K562 (cell line): ENCODE measurements around the gene USP32. TPM values are rescaled to one million over a fixed set of nuclear protein-coding genes. Genes with fewer than 3 reads are reported as not detected.

ENCODE experiments used
- ATAC-seq: fragments of 200-7000 bp; cut with Tn5 transposase; 3 replicates; pipeline ENCODE4 v1.9.1; 2020; ENCODE audit warnings: moderate library complexity
- BruUV-seq: library from RNA; stranded (reverse); fragments of 400-500 nt; replicated peaks from 2 replicates; lab custom pipeline; 2021; lab: Mats Ljungman, UMichigan
- CTCF ChIA-PET: fragments of 300-600 bp; formaldehyde crosslinking; extraction: SDS; loops from one replicate; lab custom pipeline; 2021; ENCODE audit warnings: low intra/inter-chr PET ratio; lab: Yijun Ruan, JAX
- POLR2A ChIA-PET: fragments of 300-600, 350-650 bp; sonication (Branson Sonifier 250); formaldehyde crosslinking; extraction: SDS; loops from one replicate; lab custom pipeline; 2021; ENCODE audit warnings: antibody characterized with exemption, inconsistent platforms; lab: Yijun Ruan, JAX
- DNase-seq, 4 experiments: peaks; one replicate each; pipeline versions ENCODE4 v3.0.0 to v3.0.0-alpha.2; 2011 to 2018; ENCODE audit warnings: low spot score in 3 of 4, mixed read lengths in 3 of 4; ENCODE audit errors: extremely low read depth in 1 of 4
- FAIRE-seq: peaks from 2 replicates; lab custom pipeline; 2011; peaks lifted over from hg19 to GRCh38; lab: Jason Lieb, UNC
- H2AFZ ChIP-seq: 2 replicates; pipeline ENCODE4 v1.6.0; 2011; ENCODE audit warnings: low read depth, low read length, control low read depth, inconsistent platforms
- H3K27ac ChIP-seq: fragments of 200-600 bp; 3 replicates; pipeline ENCODE4 v1.8.0; 2011; ENCODE audit warnings: low read depth, mild to moderate bottlenecking, control low read depth, inconsistent platforms, low read length, moderate library complexity, mixed read lengths; ENCODE audit errors: extremely low read depth
- H3K27me3 ChIP-seq, 2 experiments: fragments of 300-600 bp in 1 of 2; 2 replicates in 1 of 2; 3 replicates in 1 of 2; pipeline versions ENCODE4 v1.6.0 to v1.8.0; 2011; ENCODE audit warnings: inconsistent platforms in 2 of 2, low read length in 2 of 2, mild to moderate bottlenecking in 1 of 2, mixed read lengths in 1 of 2, moderate library complexity in 1 of 2; ENCODE audit not compliant: control insufficient read depth in 2 of 2, insufficient read depth in 2 of 2
- H3K36me3 ChIP-seq: fragments of 300-600 bp; 3 replicates; pipeline ENCODE4 v1.8.0; 2011; ENCODE audit warnings: mild to moderate bottlenecking, low read length, inconsistent platforms; ENCODE audit not compliant: control insufficient read depth, insufficient read depth
- H3K4me1 ChIP-seq, 2 experiments: fragments of 200-600 bp in 1 of 2; replicated peaks in 1 of 2; 2 replicates in 1 of 2; 3 replicates in 1 of 2; pipeline versions ENCODE4 v1.5.1 to v1.8.0; 2011; ENCODE audit warnings: inconsistent platforms in 2 of 2, low read length in 2 of 2, mild to moderate bottlenecking in 1 of 2, mixed read lengths in 1 of 2, moderate library complexity in 1 of 2; ENCODE audit not compliant: control insufficient read depth in 2 of 2, insufficient read depth in 2 of 2
- H3K4me2 ChIP-seq: 2 replicates; pipeline ENCODE4 v1.6.1; 2011; ENCODE audit warnings: low read length, control low read depth, inconsistent platforms, mixed read lengths; ENCODE audit not compliant: insufficient read depth
- H3K4me3 ChIP-seq: fragments of 200-600 bp; sonication (generic), shearing (Covaris generic); 2 replicates; pipeline ENCODE4 v1.5.1; 2016; ENCODE audit warnings: control low read depth, inconsistent platforms
- H3K79me2 ChIP-seq: fragments of 200-600 bp; 3 replicates; pipeline ENCODE4 v1.8.0; 2011; ENCODE audit warnings: low read length, inconsistent platforms; ENCODE audit not compliant: control insufficient read depth, insufficient read depth
- H3K9ac ChIP-seq, 2 experiments: 2 replicates each; pipeline versions ENCODE4 v1.6.0 to v1.6.1; 2011; ENCODE audit warnings: low read depth in 2 of 2, low read length in 2 of 2, control low read depth in 1 of 2, inconsistent platforms in 1 of 2, mild to moderate bottlenecking in 1 of 2, mixed read lengths in 1 of 2; ENCODE audit not compliant: insufficient read depth in 1 of 2
- H3K9me1 ChIP-seq: one replicate; pipeline ENCODE4 v1.6.0; 2011; ENCODE audit warnings: inconsistent platforms, mild to moderate bottlenecking, low read length, moderate library complexity; ENCODE audit not compliant: control insufficient read depth, insufficient read depth
- H3K9me3 ChIP-seq: replicated peaks from 2 replicates; pipeline ENCODE4 v1.5.1; 2011; ENCODE audit warnings: low read depth, low read length, inconsistent platforms; ENCODE audit not compliant: control insufficient read depth, insufficient read depth
- H4K20me1 ChIP-seq: replicated peaks from 2 replicates; pipeline ENCODE4 v1.6.1; 2011; ENCODE audit warnings: low read length, inconsistent platforms, mixed read lengths; ENCODE audit not compliant: control insufficient read depth, insufficient read depth
- HDAC1 ChIP-seq, 2 experiments: fragments of 450-650 bp; IDR thresholded peaks; 2 replicates each; pipeline ENCODE4 v1.6.1; 2016 to 2017; ENCODE audit warnings: inconsistent platforms in 1 of 2, mild to moderate bottlenecking in 1 of 2, moderate library complexity in 1 of 2
- MCM7 ChIP-seq, 2 experiments: fragments of 450-650 bp; IDR thresholded peaks; 2 replicates each; pipeline ENCODE4 v1.6.1; 2016 to 2018
- NR3C1 ChIP-seq: sonication (generic); formaldehyde crosslinking; IDR thresholded peaks from 2 replicates; pipeline ENCODE4 v1.8.1; 2022; ENCODE audit warnings: missing genetic modification reagents
- RBM22 ChIP-seq: fragments of 200-400 bp; formaldehyde crosslinking; IDR thresholded peaks from 2 replicates; pipeline ENCODE4 v1.6.1; 2018; ENCODE audit warnings: low read length, low read depth; ENCODE audit not compliant: poor library complexity, severe bottlenecking
- SMAD4 ChIP-seq: fragments of 250-450 bp; sonication (Bioruptor Pico); conservative IDR thresholded peaks from 2 replicates; pipeline ENCODE4 v1.8.0; 2021; ENCODE audit warnings: inconsistent platforms, mild to moderate bottlenecking, moderate library complexity
- TARDBP ChIP-seq: fragments of 450-650 bp; IDR thresholded peaks from 2 replicates; pipeline ENCODE4 v1.6.1; 2016
- TEAD2 ChIP-seq: fragments of 450-650 bp; IDR thresholded peaks from 2 replicates; pipeline ENCODE4 v1.6.1; 2016; ENCODE audit warnings: missing genetic modification characterization, control low read depth, missing compliant biosample characterization
- TOE1 ChIP-seq, 2 experiments: fragments of 450-650 bp in 1 of 2; sonication (generic) in 1 of 2; formaldehyde crosslinking in 1 of 2; IDR thresholded peaks; 2 replicates each; pipeline versions ENCODE4 v1.7.1 to v1.8.0; 2016 to 2022; ENCODE audit warnings: borderline replicate concordance in 2 of 2, mild to moderate bottlenecking in 2 of 2, antibody characterized with exemption in 1 of 2, inconsistent platforms in 1 of 2, low read depth in 1 of 2, missing genetic modification reagents in 1 of 2, moderate library complexity in 1 of 2
- ZBTB1 ChIP-seq: sonication (generic); formaldehyde crosslinking; IDR thresholded peaks from 2 replicates; pipeline ENCODE4 v1.8.1; 2023; ENCODE audit warnings: missing genetic modification reagents, low read depth, mild to moderate bottlenecking, borderline replicate concordance
- ZNF785 ChIP-seq: fragments of 250-450 bp; sonication (Bioruptor Pico); IDR thresholded peaks from 2 replicates; pipeline ENCODE4 v1.4.0; 2020; ENCODE audit warnings: mild to moderate bottlenecking
- WGBS: fragments of 100-300 bp; shearing (Covaris generic); methylation state at CpG from one replicate; pipeline ENCODE4 v1.1.6; 2016; ENCODE audit warnings: low coverage, mixed read lengths; ENCODE audit not compliant: insufficient coverage; ENCODE audit errors: missing lambda C conversion rate; 5-methylcytosine and 5-hydroxymethylcytosine counted together
- in situ Hi-C: fragments of 300-500 bp; cut with MboI; formaldehyde crosslinking; loops from 4 replicates; pipeline ENCODE4 v1.15.0; 2018; ENCODE audit warnings: inconsistent platforms, mixed read lengths
- intact Hi-C: fragments of 100-400 bp; cut with micrococcal nuclease; formaldehyde crosslinking; loops from 2 replicates; pipeline ENCODE4 v1.14.2; 2022
- polyA plus RNA-seq, 8 experiments: library from polyadenylated mRNA; depleted of rRNA in 4 of 8; stranded (reverse) in 5 of 8; unstranded in 3 of 8; fragments of >200 nt; fragmentation: Nextera tagmentation in 2 of 8; fragmentation: Illumina TruSeq in 1 of 8; extraction: Ambion mirVana in 2 of 8; extraction: Trizol in 1 of 8; gene quantifications; 2 replicates each; pipeline versions ENCODE4 v1.2.1 to v1.2.3, GENCODE V29; 2011 to 2014; ENCODE audit warnings: inconsistent platforms in 1 of 8, missing spikeins in 1 of 8
- total RNA-seq, 7 experiments: library from RNA; depleted of rRNA in 6 of 7; stranded (reverse); fragments of >200 nt in 6 of 7; fragmentation: Illumina TruSeq in 2 of 7; extraction: Trizol in 2 of 7; gene quantifications; 2 replicates each; pipeline versions ENCODE4 v1.2.1 to v1.2.3, GENCODE V29; 2011 to 2021; ENCODE audit warnings: low replicate concordance in 1 of 7
- TF ChIP-seq, protein P1 (sequence below): sonication (generic); formaldehyde crosslinking; IDR thresholded peaks from 2 replicates; pipeline ENCODE4 v1.9.0; 2022; ENCODE audit warnings: mild to moderate bottlenecking, missing genetic modification reagents
- TF ChIP-seq, protein P2 (sequence below): fragments of 450-650 bp; IDR thresholded peaks from 2 replicates; pipeline ENCODE4 v1.6.1; 2016; ENCODE audit warnings: low read depth

Gene USP32
- total and polyA plus RNA-seq, 9 of the 15 experiments (the other 6 are each of a cell fraction or from before 2014, with no cell fraction given): 18.0 to 69.3 (median 47.1) TPM

DNA sequence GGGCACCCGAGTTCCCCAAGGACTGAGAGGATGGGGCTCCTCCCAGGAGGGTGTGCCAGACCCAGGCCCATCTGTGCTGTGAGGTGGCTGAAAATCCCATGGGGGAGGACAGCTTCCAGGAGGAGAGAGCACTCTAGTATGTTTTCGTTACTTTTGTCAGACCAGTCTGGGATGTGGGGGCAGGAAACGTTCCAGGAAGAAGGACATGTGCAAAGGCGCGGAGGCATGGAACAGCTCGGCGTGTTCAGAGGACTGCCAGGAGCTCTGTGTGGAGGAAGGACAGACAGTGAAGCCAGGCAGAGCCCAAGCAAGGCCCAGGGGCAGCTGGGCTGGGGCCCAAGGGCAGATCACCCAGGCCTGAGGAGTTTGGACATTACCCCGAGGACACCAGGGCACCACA, 235.2 kb downstream of the USP32 start:
- CTCF ChIA-PET: no interaction called here
- Histone ChIP-seq H3K9me3 (no peaks in the 10 kb centered on the region), H3K4me1 (peaks cover 3 to 12% of the 10 kb centered on the region in 2 experiments; a peak in 4 of 5 replicates), H3K4me2 (no peak overlapping the region), H3K27me3 (peaks cover 18 to 73% of the 10 kb centered on the region in 2 experiments; a peak in 4 of 5 replicates), H4K20me1 (no peaks in the 10 kb centered on the region; the same call in 1 of the 2 replicates), H3K36me3 (no peaks in the 10 kb centered on the region), H2AFZ (no peak overlapping the region), H3K4me3 (no peak overlapping the region), H3K27ac (no peak overlapping the region), H3K9ac (no peak overlapping the region; a peak in 1 of 4 replicates), H3K9me1 (no peaks in the 10 kb centered on the region), H3K79me2 (no peaks in the 10 kb centered on the region)
- POLR2A ChIA-PET: interaction anchor here (0.6 to 1.0 kb wide), 2 partner anchors 14 to 16 kb away, joined by 3 read pairs; no protein-coding TSS in a partner anchor
- in situ Hi-C loops: no loop called here
- intact Hi-C loops: no loop called here
- ATAC-seq (no peak), DNase-seq (no peak), FAIRE-seq (no peak)
- BruUV-seq: no TSS peak
- 27% methylated on average over 6 of the region's 8 CpGs for WGBS
- TF ChIP-seq ZBTB1: no peak
- TF ChIP-seq RBM22: no peak
- TF ChIP-seq HDAC1 (IDR thresholded peaks at IDR 0.05): no peak
- TF ChIP-seq TOE1 (IDR thresholded peaks at IDR 0.05; ENCODE audit: borderline replicate concordance): no peak
- TF ChIP-seq TOE1 (CRISPR knock-in tag; IDR thresholded peaks at IDR 0.05; ENCODE audit: borderline replicate concordance, low read depth): no peak
- no peak for TF ChIP-seq NR3C1 (CRISPR knock-in tag)
- TF ChIP-seq, protein P1, sequence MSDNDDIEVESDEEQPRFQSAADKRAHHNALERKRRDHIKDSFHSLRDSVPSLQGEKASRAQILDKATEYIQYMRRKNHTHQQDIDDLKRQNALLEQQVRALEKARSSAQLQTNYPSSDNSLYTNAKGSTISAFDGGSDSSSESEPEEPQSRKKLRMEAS (CRISPR knock-in tag): no peak
- TF ChIP-seq TARDBP: no peak
- TF ChIP-seq ZNF785 (CRISPR knock-in tag): no peak
- TF ChIP-seq SMAD4: no peak
- TF ChIP-seq, protein P2, sequence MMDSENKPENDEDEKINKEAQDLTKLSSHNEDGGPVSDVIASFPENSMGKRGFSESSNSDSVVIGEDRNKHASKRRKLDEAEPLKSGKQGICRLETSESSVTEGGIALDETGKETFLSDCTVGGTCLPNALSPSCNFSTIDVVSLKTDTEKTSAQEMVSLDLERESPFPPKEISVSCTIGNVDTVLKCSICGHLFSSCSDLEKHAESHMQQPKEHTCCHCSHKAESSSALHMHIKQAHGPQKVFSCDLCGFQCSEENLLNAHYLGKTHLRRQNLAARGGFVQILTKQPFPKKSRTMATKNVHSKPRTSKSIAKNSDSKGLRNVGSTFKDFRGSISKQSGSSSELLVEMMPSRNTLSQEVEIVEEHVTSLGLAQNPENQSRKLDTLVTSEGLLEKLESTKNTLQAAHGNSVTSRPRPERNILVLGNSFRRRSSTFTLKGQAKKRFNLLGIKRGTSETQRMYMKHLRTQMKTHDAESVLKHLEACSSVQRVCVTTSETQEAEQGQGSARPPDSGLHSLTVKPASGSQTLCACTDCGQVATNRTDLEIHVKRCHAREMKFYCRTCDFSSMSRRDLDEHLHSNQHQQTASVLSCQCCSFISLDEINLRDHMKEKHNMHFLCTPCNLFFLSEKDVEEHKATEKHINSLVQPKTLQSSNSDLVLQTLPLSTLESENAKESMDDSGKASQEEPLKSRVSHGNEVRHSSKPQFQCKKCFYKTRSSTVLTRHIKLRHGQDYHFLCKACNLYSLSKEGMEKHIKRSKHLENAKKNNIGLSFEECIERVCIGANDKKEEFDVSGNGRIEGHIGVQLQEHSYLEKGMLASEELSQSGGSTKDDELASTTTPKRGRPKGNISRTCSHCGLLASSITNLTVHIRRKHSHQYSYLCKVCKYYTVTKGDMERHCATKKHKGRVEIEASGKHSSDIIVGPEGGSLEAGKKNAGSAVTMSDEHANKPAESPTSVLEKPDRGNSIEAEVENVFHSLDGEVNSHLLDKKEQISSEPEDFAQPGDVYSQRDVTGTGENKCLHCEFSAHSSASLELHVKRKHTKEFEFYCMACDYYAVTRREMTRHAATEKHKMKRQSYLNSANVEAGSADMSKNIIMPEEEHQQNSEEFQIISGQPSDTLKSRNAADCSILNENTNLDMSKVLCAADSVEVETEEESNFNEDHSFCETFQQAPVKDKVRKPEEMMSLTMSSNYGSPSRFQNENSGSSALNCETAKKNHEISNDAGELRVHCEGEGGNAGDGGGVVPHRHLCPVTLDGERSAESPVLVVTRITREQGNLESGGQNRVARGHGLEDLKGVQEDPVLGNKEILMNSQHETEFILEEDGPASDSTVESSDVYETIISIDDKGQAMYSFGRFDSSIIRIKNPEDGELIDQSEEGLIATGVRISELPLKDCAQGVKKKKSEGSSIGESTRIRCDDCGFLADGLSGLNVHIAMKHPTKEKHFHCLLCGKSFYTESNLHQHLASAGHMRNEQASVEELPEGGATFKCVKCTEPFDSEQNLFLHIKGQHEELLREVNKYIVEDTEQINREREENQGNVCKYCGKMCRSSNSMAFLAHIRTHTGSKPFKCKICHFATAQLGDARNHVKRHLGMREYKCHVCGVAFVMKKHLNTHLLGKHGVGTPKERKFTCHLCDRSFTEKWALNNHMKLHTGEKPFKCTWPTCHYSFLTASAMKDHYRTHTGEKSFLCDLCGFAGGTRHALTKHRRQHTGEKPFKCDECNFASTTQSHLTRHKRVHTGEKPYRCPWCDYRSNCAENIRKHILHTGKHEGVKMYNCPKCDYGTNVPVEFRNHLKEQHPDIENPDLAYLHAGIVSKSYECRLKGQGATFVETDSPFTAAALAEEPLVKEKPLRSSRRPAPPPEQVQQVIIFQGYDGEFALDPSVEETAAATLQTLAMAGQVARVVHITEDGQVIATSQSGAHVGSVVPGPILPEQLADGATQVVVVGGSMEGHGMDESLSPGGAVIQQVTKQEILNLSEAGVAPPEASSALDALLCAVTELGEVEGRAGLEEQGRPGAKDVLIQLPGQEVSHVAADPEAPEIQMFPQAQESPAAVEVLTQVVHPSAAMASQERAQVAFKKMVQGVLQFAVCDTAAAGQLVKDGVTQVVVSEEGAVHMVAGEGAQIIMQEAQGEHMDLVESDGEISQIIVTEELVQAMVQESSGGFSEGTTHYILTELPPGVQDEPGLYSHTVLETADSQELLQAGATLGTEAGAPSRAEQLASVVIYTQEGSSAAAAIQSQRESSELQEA: no peak
- TF ChIP-seq TEAD2 (tag): no peak
- TF ChIP-seq MCM7 (IDR thresholded peaks at IDR 0.05): no peak
